Keratinocyte (primary cell): ENCODE results near the gene NTMT1.

Experiments used
- EZH2 ChIP-seq: IDR thresholded peaks from one replicate; pipeline ENCODE4 v1.6.1; 2012; ENCODE audit warnings: inconsistent platforms, mild to moderate bottlenecking, low read length, moderate library complexity
- TF ChIP-seq, protein P1 (sequence below), 3 experiments: IDR thresholded peaks in 1 of 3; conservative IDR thresholded peaks in 1 of 3; optimal IDR thresholded peaks in 1 of 3; 2 replicates in 2 of 3; 3 replicates in 1 of 3; pipeline versions ENCODE3 to v1.5.1; 2011; ENCODE audit warnings: low read length in 3 of 3, mild to moderate bottlenecking in 3 of 3, moderate library complexity in 2 of 3, control low read depth in 1 of 3, inconsistent platforms in 1 of 3; ENCODE audit not compliant: insufficient read depth in 2 of 3; ENCODE audit errors: extremely low read depth in 1 of 3

DNA sequence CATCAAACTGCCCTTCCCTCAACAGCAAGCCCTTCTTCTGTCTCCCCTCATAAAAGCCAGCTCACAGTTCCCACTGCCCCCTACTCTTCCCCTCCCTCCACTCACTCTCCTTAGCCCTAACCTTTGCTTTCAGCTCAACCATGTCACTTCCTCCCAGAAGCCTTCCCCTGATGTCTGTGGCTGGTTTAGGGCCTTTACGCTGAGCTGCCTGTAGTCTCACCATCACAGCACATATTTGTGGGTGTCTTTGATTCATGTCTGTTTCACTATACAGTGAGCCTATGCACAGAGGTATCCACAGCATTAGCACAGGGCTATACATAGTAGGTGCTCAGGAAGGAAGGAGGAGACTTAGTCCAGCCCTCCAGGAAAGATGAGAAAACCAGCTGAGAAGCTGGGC is 39.7 kb upstream of the NTMT1 start:
- TF ChIP-seq, protein P1, sequence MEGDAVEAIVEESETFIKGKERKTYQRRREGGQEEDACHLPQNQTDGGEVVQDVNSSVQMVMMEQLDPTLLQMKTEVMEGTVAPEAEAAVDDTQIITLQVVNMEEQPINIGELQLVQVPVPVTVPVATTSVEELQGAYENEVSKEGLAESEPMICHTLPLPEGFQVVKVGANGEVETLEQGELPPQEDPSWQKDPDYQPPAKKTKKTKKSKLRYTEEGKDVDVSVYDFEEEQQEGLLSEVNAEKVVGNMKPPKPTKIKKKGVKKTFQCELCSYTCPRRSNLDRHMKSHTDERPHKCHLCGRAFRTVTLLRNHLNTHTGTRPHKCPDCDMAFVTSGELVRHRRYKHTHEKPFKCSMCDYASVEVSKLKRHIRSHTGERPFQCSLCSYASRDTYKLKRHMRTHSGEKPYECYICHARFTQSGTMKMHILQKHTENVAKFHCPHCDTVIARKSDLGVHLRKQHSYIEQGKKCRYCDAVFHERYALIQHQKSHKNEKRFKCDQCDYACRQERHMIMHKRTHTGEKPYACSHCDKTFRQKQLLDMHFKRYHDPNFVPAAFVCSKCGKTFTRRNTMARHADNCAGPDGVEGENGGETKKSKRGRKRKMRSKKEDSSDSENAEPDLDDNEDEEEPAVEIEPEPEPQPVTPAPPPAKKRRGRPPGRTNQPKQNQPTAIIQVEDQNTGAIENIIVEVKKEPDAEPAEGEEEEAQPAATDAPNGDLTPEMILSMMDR (optimal IDR thresholded peaks at IDR 0.05 in 1 of 3, IDR thresholded peaks at IDR 0.05 in 1 of 3, conservative IDR thresholded peaks at IDR 0.05 in 1 of 3; ENCODE audit: extremely low read depth in 1 of 3, insufficient read depth in 2 of 3, low read length in 3 of 3), result no peak
- TF ChIP-seq EZH2, result no peak
